Esophagus squamous epithelium (tissue), 4 donors: ENCODE data around the gene CCDC71L.

ENCODE experiments used
- CTCF ChIP-seq, 6 experiments: fragments of 450-650 bp in 4 of 6; fragments of 200-600 bp in 2 of 6; sonication (generic) in 2 of 6; IDR thresholded peaks; one replicate each; pipeline ENCODE4 v1.5.1; 2016 to 2019; ENCODE audit warnings: antibody characterized with exemption in 6 of 6, mild to moderate bottlenecking in 4 of 6, moderate library complexity in 4 of 6
- POLR2A ChIP-seq, 4 donors: fragments of 450-650 bp; IDR thresholded peaks; one replicate each; pipeline ENCODE4 v1.6.1; 2017; ENCODE audit warnings: antibody characterized with exemption in 4 of 4, mild to moderate bottlenecking in 4 of 4, moderate library complexity in 3 of 4

- TF ChIP-seq POLR2A (IDR thresholded peaks at IDR 0.05), result no peak
- TF ChIP-seq CTCF (IDR thresholded peaks at IDR 0.05), result no peak
Observed at GRCh38 chr7:106652092-106652491, 8.9 kb downstream of the CCDC71L start.
